IMR-90 (cell line): ENCODE data around the gene TATDN2. TPM values are rescaled to one million over a fixed set of nuclear protein-coding genes. Genes with fewer than 3 reads are reported as not detected.

Experiments
- ATAC-seq: fragments of 200-7000 bp; cut with Tn5 transposase; 2 replicates; pipeline ENCODE4 v1.9.1; 2020; ENCODE audit warnings: low read depth, mild to moderate bottlenecking, moderate library complexity
- BruUV-seq: library from RNA; stranded (reverse); fragments of 400-500 nt; replicated peaks from 2 replicates; lab custom pipeline; 2021; lab: Mats Ljungman, UMichigan
- CTCF ChIA-PET: fragments of 300-600 bp; formaldehyde crosslinking; extraction: SDS; loops from one replicate; lab custom pipeline; 2021; ENCODE audit warnings: antibody characterized with exemption; lab: Yijun Ruan, JAX
- POLR2A ChIA-PET: fragments of 300-600 bp; sonication (Branson Sonifier 250); formaldehyde crosslinking; loops from one replicate; lab custom pipeline; 2022; ENCODE audit warnings: antibody characterized with exemption; ENCODE audit not compliant: unreplicated experiment; lab: Charles Lee
- DNase-seq: peaks from one replicate; pipeline ENCODE4 v3.0.0; 2013
- H2AFZ ChIP-seq: replicated peaks from 2 replicates; pipeline ENCODE3; 2013; ENCODE audit warnings: low read length, mild to moderate bottlenecking; ENCODE audit not compliant: poor library complexity
- H2AK5ac ChIP-seq: 2 replicates; pipeline ENCODE4 v1.6.1; 2013; ENCODE audit warnings: low read depth, low read length, inconsistent platforms
- H2AK9ac ChIP-seq: replicated peaks from 2 replicates; pipeline ENCODE3; 2013; ENCODE audit warnings: mild to moderate bottlenecking, low read depth, low read length, moderate library complexity; ENCODE audit not compliant: poor library complexity
- H2BK120ac ChIP-seq: 2 replicates; pipeline ENCODE4 v1.6.1; 2013; ENCODE audit warnings: low read depth, low read length, inconsistent platforms
- H2BK15ac ChIP-seq: 3 replicates; pipeline ENCODE4 v1.6.1; 2013; ENCODE audit warnings: low read depth, low read length, inconsistent platforms
- H2BK20ac ChIP-seq: 2 replicates; pipeline ENCODE4 v1.6.1; 2013; ENCODE audit warnings: low read depth, mild to moderate bottlenecking, inconsistent platforms, low read length, moderate library complexity
- H2BK5ac ChIP-seq: 2 replicates; pipeline ENCODE4 v1.6.1; 2013; ENCODE audit warnings: mild to moderate bottlenecking, low read depth, low read length, inconsistent platforms; ENCODE audit not compliant: poor library complexity, severe bottlenecking
- H3K14ac ChIP-seq: replicated peaks from 2 replicates; pipeline ENCODE4 v1.6.1; 2013; ENCODE audit warnings: low read depth, low read length, inconsistent platforms
- H3K18ac ChIP-seq: 2 replicates; pipeline ENCODE4 v1.6.1; 2013; ENCODE audit warnings: low read depth, low read length, control low read depth
- H3K23ac ChIP-seq: 2 replicates; pipeline ENCODE4 v1.6.1; 2013; ENCODE audit warnings: low read depth, low read length, inconsistent platforms
- H3K27ac ChIP-seq: 2 replicates; pipeline ENCODE4 v1.5.1; 2013; ENCODE audit warnings: mild to moderate bottlenecking, control low read depth, low read length; ENCODE audit not compliant: insufficient read depth
- H3K27me3 ChIP-seq: 2 replicates; pipeline ENCODE4 v1.6.1; 2013; ENCODE audit warnings: low read length; ENCODE audit not compliant: control insufficient read depth, insufficient read depth
- H3K36me3 ChIP-seq: 2 replicates; pipeline ENCODE4 v1.6.1; 2013; ENCODE audit warnings: low read length, mixed read lengths; ENCODE audit not compliant: control insufficient read depth, insufficient read depth
- H3K4ac ChIP-seq: 2 replicates; pipeline ENCODE4 v1.6.1; 2013; ENCODE audit warnings: low read depth, low read length, inconsistent platforms
- H3K4me1 ChIP-seq: 2 replicates; pipeline ENCODE4 v1.6.1; 2013; ENCODE audit warnings: low read length, mixed read lengths; ENCODE audit not compliant: control insufficient read depth, insufficient read depth
- H3K4me2 ChIP-seq: 2 replicates; pipeline ENCODE4 v1.6.1; 2013; ENCODE audit warnings: low read depth, mild to moderate bottlenecking, control low read depth, low read length, moderate library complexity
- H3K4me3 ChIP-seq: 2 replicates; pipeline ENCODE4 v1.5.1; 2013; ENCODE audit warnings: low read depth, mild to moderate bottlenecking, control low read depth, low read length, moderate library complexity; ENCODE audit not compliant: insufficient read depth
- H3K56ac ChIP-seq: 2 replicates; pipeline ENCODE4 v1.6.1; 2013; ENCODE audit warnings: low read length, inconsistent platforms; ENCODE audit not compliant: insufficient read depth; ENCODE audit errors: extremely low read depth
- H3K79me1 ChIP-seq, 2 experiments: 2 replicates each; pipeline ENCODE4 v1.6.1; 2013; ENCODE audit warnings: low read length in 2 of 2, inconsistent platforms in 1 of 2, low read depth in 1 of 2
- H3K9ac ChIP-seq: 2 replicates; pipeline ENCODE4 v1.6.1; 2013; ENCODE audit warnings: low read depth, low read length, control low read depth
- H3K9me1 ChIP-seq: 2 replicates; pipeline ENCODE4 v1.6.1; 2013; ENCODE audit warnings: low read length, inconsistent platforms; ENCODE audit not compliant: insufficient read depth
- H3K9me3 ChIP-seq: 2 replicates; pipeline ENCODE4 v1.6.1; 2013; ENCODE audit warnings: low read length; ENCODE audit not compliant: control insufficient read depth, insufficient read depth
- H4K20me1 ChIP-seq: 2 replicates; pipeline ENCODE4 v1.6.1; 2013; ENCODE audit warnings: low read length, inconsistent platforms; ENCODE audit not compliant: insufficient read depth
- H4K5ac ChIP-seq: 2 replicates; pipeline ENCODE4 v1.6.1; 2013; ENCODE audit warnings: mild to moderate bottlenecking, low read depth, low read length, control low read depth
- H4K8ac ChIP-seq, 2 experiments: 2 replicates each; pipeline ENCODE4 v1.6.1; 2013; ENCODE audit warnings: low read depth in 2 of 2, low read length in 2 of 2, control low read depth in 1 of 2, inconsistent platforms in 1 of 2
- H4K91ac ChIP-seq: 2 replicates; pipeline ENCODE4 v1.6.1; 2013; ENCODE audit warnings: low read depth, low read length, inconsistent platforms; ENCODE audit not compliant: insufficient read depth
- BHLHE40 ChIP-seq: fragments of 150-350 bp; IDR thresholded peaks from 2 replicates; pipeline ENCODE4 v1.6.1; 2016; ENCODE audit warnings: mild to moderate bottlenecking, low read depth, low read length
- SMC3 ChIP-seq: fragments of 150-350 bp; IDR thresholded peaks from 2 replicates; pipeline ENCODE4 v1.6.1; 2016; ENCODE audit warnings: low read depth, mild to moderate bottlenecking, antibody characterized with exemption, low read length, moderate library complexity
- USF2 ChIP-seq: fragments of 150-350 bp; IDR thresholded peaks from 2 replicates; pipeline ENCODE4 v1.6.1; 2017; ENCODE audit warnings: mild to moderate bottlenecking, antibody characterized with exemption, low read length, low read depth
- WGBS, 2 experiments: methylation state at CpG; one replicate each; pipeline versions ENCODE4 v1.1.5 to v1.1.7; 2013; ENCODE audit warnings: missing lambda C conversion rate in 2 of 2; ENCODE audit not compliant: insufficient read length in 1 of 2; ENCODE audit errors: extremely low coverage in 2 of 2; 5-methylcytosine and 5-hydroxymethylcytosine counted together
- dilution Hi-C: fragments of 300-500 bp; cut with HindIII; formaldehyde crosslinking; loops from one replicate; pipeline ENCODE4 v1.14.3; 2018; ENCODE audit warnings: low sequenced_read_pairs; ENCODE audit not compliant: unreplicated experiment
- in situ Hi-C: fragments of 300-500 bp; cut with MboI; formaldehyde crosslinking; loops from 3 replicates; pipeline ENCODE4 v1.14.3; 2019; ENCODE audit warnings: low sequenced_read_pairs, inconsistent platforms, mixed read lengths
- intact Hi-C: fragments of 100-400 bp; cut with micrococcal nuclease; formaldehyde crosslinking; loops from 2 replicates; pipeline ENCODE4 v1.10.0; 2022
- polyA plus RNA-seq, 3 experiments: library from polyadenylated mRNA; depleted of rRNA; stranded (reverse); fragments of >200 nt; gene quantifications; 2 replicates each; pipeline ENCODE4 v1.2.3, GENCODE V29; 2012; ENCODE audit warnings: low replicate concordance in 1 of 3
- total RNA-seq: library from RNA; depleted of rRNA; stranded (reverse); fragments of >200 nt; gene quantifications from 2 replicates; pipeline ENCODE4 v1.2.3, GENCODE V29; 2012

TATDN2 gene
- total and polyA plus RNA-seq, 2 of the 4 experiments (the other 2 are of a cell fraction) = 9.0 to 18.8 TPM

- in situ Hi-C loops = no loop called here
- Histone ChIP-seq H3K36me3 (peaks cover 12% of the 10 kb centered on the region), H3K56ac (no peak overlapping the region), H2BK20ac (no peak overlapping the region), H4K8ac (no peak overlapping the region), H4K5ac (no peak overlapping the region), H3K4me3 (no peak overlapping the region), H3K23ac (no peak overlapping the region), H2BK5ac (no peak overlapping the region), H3K18ac (no peak overlapping the region), H3K27me3 (no peaks in the 10 kb centered on the region), H2AK5ac (no peak overlapping the region), H2BK15ac (no peak overlapping the region), H2AK9ac (no peak overlapping the region), H3K9ac (no peak overlapping the region), H2AFZ (no peak overlapping the region), H3K27ac (no peak overlapping the region), H4K20me1 (no peaks in the 10 kb centered on the region), H3K14ac (no peak overlapping the region), H3K4ac (no peak overlapping the region), H4K91ac (no peak overlapping the region), H3K4me2 (no peak overlapping the region), H3K79me1 (no peaks in the 10 kb centered on the region), H3K9me1 (0 out of 2 replicates have a peak, but pooled peaks cover 5% of the 10 kb centered on the region), H2BK120ac (no peak overlapping the region), H3K9me3 (0 out of 2 replicates have a peak, but pooled peaks cover 4% of the 10 kb centered on the region), H3K4me1 (no peaks in the 10 kb centered on the region; the same call in 1 of the 2 replicates)
- TF ChIP-seq USF2 (no peak), BHLHE40 (no peak), SMC3 (no peak)
- DNase-seq (no peak), ATAC-seq (no peak)
- WGBS, 2 experiments = 90% methylated on average over 2 of the region's 6 CpGs; no CpG with 5 or more reads in 1 of the 2 experiments
- no TSS peak for BruUV-seq
- intact Hi-C loops = no loop called here
- dilution Hi-C loops = no loop called here
- ChIA-PET POLR2A (no interaction called here), CTCF (no interaction called here)
Observed at GRCh38 chr3:10240799-10241198, 7.5 kb upstream of the TATDN2 start.
